ENCODE results near the gene SULT1A1. TPM values are rescaled to one million over a fixed set of nuclear protein-coding genes. Genes with fewer than 3 reads are reported as not detected.
A peak's percentile ranks its signal among the peaks of the same experiment; 100 is the strongest.
"Not testable (repeated sequence)": the region's sequence is repeated elsewhere in the genome, so short reads cannot be mapped to it uniquely, and the experiment has no call there.

The SULT1A1 gene
- total and polyA plus RNA-seq, 5 donors from 2014 or later, result 6.4 to 19.2 (median 9.4) TPM

- H3K4me1 Mint-ChIP-seq, result peaks cover 5 to 52% (median 18%) of the 10 kb centered on the region in 4 donors
- Histone ChIP-seq H3K27me3 (ENCODE audit: control insufficient read depth, insufficient read depth, low read length) (no peaks in the 10 kb centered on the region), H3K27ac (ENCODE audit: insufficient read depth, low read length, poor library complexity, severe bottlenecking) (no peak overlapping the region), H3K36me3 (ENCODE audit: control insufficient read depth, insufficient read depth, low read length) (peaks cover 11% of the 10 kb centered on the region), H3K4me3 (ENCODE audit: low read depth, low read length) (no peak overlapping the region), H3K9me3 (ENCODE audit: control insufficient read depth in 2 of 2, low read length in 2 of 2) (peaks cover 5% of the 10 kb centered on the region in 2 experiments), H3K4me1 (ENCODE audit: control insufficient read depth, insufficient read depth, low read length, poor library complexity, severe bottlenecking) (no peaks in the 10 kb centered on the region)
- no peak overlapping the region for H3K4me3 Mint-ChIP-seq
- peaks cover 25% of the 10 kb centered on the region for H3K36me3 Mint-ChIP-seq
- DNase-seq, result no peak
- ATAC-seq (ENCODE audit: low read depth in 2 of 2), result no peak
- peaks cover 0 to 10% (median 3%) of the 10 kb centered on the region in 7 donors for H3K9me3 Mint-ChIP-seq
- H3K27ac Mint-ChIP-seq, result peak overlapping the region in 1 of 3 donors; percentile 5
- H3K27me3 Mint-ChIP-seq, result no peaks in the 10 kb centered on the region
These were observed 40.8 kb downstream of the SULT1A1 start for GRCh38 chr16:28569021-28569420.

- H3K9me3 Mint-ChIP-seq, result peaks cover 0 to 10% (median 3%) of the 10 kb centered on the region in 7 donors
- H3K4me1 Mint-ChIP-seq, result peaks cover 5 to 48% (median 21%) of the 10 kb centered on the region in 4 donors
- H3K4me3 ChIP-seq (ENCODE audit: low read depth, low read length), result no peak overlapping the region
- no peaks in the 10 kb centered on the region for H3K4me1 ChIP-seq (ENCODE audit: control insufficient read depth, insufficient read depth, low read length, poor library complexity, severe bottlenecking)
- ATAC-seq (ENCODE audit: low read depth in 2 of 2) (no peak), DNase-seq (no peak)
- peaks cover 5% of the 10 kb centered on the region in 2 experiments for H3K9me3 ChIP-seq (ENCODE audit: control insufficient read depth in 2 of 2, low read length in 2 of 2)
- H3K36me3 ChIP-seq (ENCODE audit: control insufficient read depth, insufficient read depth, low read length), result peaks cover 11% of the 10 kb centered on the region
- H3K27ac ChIP-seq (ENCODE audit: insufficient read depth, low read length, poor library complexity, severe bottlenecking), result no peak overlapping the region
- H3K27me3 Mint-ChIP-seq, result no peaks in the 10 kb centered on the region
- H3K27me3 ChIP-seq (ENCODE audit: control insufficient read depth, insufficient read depth, low read length), result no peaks in the 10 kb centered on the region
- H3K4me3 Mint-ChIP-seq, result no peak overlapping the region
- peaks cover 32% of the 10 kb centered on the region for H3K36me3 Mint-ChIP-seq
- H3K27ac Mint-ChIP-seq, result peak overlapping the region in 2 of 3 donors; percentile 65 to 87
These were observed 42.6 kb downstream of the SULT1A1 start for GRCh38 chr16:28567292-28567691.

GRCh38 chr16:28566233-28566925, 43.5 kb downstream of the SULT1A1 start:
- Mint-ChIP-seq H3K36me3 (peaks cover 35% of the 10 kb centered on the region), H3K4me1 (peaks cover 5 to 53% (median 25%) of the 10 kb centered on the region in 4 donors), H3K9me3 (peaks cover 0 to 10% (median 3%) of the 10 kb centered on the region in 7 donors)
- H3K4me3 ChIP-seq (ENCODE audit: low read depth, low read length); H3K27ac ChIP-seq (ENCODE audit: insufficient read depth, low read length, poor library complexity, severe bottlenecking); H3K27me3 Mint-ChIP-seq; H3K27me3 ChIP-seq (ENCODE audit: control insufficient read depth, insufficient read depth, low read length); H3K27ac Mint-ChIP-seq; DNase-seq; H3K9me3 ChIP-seq (ENCODE audit: control insufficient read depth in 2 of 2, low read length in 2 of 2); H3K4me1 ChIP-seq (ENCODE audit: control insufficient read depth, insufficient read depth, low read length, poor library complexity, severe bottlenecking); H3K4me3 Mint-ChIP-seq; ATAC-seq (ENCODE audit: low read depth in 2 of 2): not testable (repeated sequence)
- peaks cover 11% of the 10 kb centered on the region for H3K36me3 ChIP-seq (ENCODE audit: control insufficient read depth, insufficient read depth, low read length)

GRCh38 chr16:28563218-28563617, 46.6 kb downstream of the SULT1A1 start:
- Mint-ChIP-seq H3K36me3 (peaks cover 47% of the 10 kb centered on the region), H3K4me1 (peaks cover 5 to 58% (median 33%) of the 10 kb centered on the region in 4 donors), H3K27ac (peak overlapping the region in 2 of 3 donors; percentile 12 to 60), H3K4me3 (no peak overlapping the region), H3K9me3 (peaks cover 0 to 10% (median 3%) of the 10 kb centered on the region in 7 donors), H3K27me3 (no peaks in the 10 kb centered on the region)
- DNase-seq, result no peak
- no peaks in the 10 kb centered on the region for H3K27me3 ChIP-seq (ENCODE audit: control insufficient read depth, insufficient read depth, low read length)
- peaks cover 5% of the 10 kb centered on the region in 2 experiments for H3K9me3 ChIP-seq (ENCODE audit: control insufficient read depth in 2 of 2, low read length in 2 of 2)
- H3K4me3 ChIP-seq (ENCODE audit: low read depth, low read length), result no peak overlapping the region
- ATAC-seq (ENCODE audit: low read depth in 2 of 2), result no peak
- peaks cover 16% of the 10 kb centered on the region for H3K36me3 ChIP-seq (ENCODE audit: control insufficient read depth, insufficient read depth, low read length)
- no peak overlapping the region for H3K27ac ChIP-seq (ENCODE audit: insufficient read depth, low read length, poor library complexity, severe bottlenecking)
- H3K4me1 ChIP-seq (ENCODE audit: control insufficient read depth, insufficient read depth, low read length, poor library complexity, severe bottlenecking), result peaks cover 4% of the 10 kb centered on the region

GRCh38 chr16:28562199-28562598, 47.6 kb downstream of the SULT1A1 start:
- H3K4me3 Mint-ChIP-seq, result no peak overlapping the region

GRCh38 chr16:28561557-28562187, 48.2 kb downstream of the SULT1A1 start:
- no peak for DNase-seq
- H3K27me3 Mint-ChIP-seq, result no peaks in the 10 kb centered on the region
- peaks cover 0 to 6% (median 3%) of the 10 kb centered on the region in 7 donors for H3K9me3 Mint-ChIP-seq
- peak overlapping the region in 2 of 3 donors; percentile 32 to 51 for H3K27ac Mint-ChIP-seq
- ATAC-seq (ENCODE audit: low read depth in 2 of 2), result no peak
- Histone ChIP-seq H3K4me1 (ENCODE audit: control insufficient read depth, insufficient read depth, low read length, poor library complexity, severe bottlenecking) (peaks cover 4% of the 10 kb centered on the region), H3K4me3 (ENCODE audit: low read depth, low read length) (no peak overlapping the region), H3K9me3 (ENCODE audit: control insufficient read depth in 2 of 2, low read length in 2 of 2) (no peaks in the 10 kb centered on the region), H3K27ac (ENCODE audit: insufficient read depth, low read length, poor library complexity, severe bottlenecking) (no peak overlapping the region), H3K36me3 (ENCODE audit: control insufficient read depth, insufficient read depth, low read length) (peaks cover 19% of the 10 kb centered on the region), H3K27me3 (ENCODE audit: control insufficient read depth, insufficient read depth, low read length) (no peaks in the 10 kb centered on the region)
- H3K36me3 Mint-ChIP-seq, result peaks cover 43% of the 10 kb centered on the region
- peak overlapping the region in 2 of 4 donors; percentile 9 to 59 for H3K4me3 Mint-ChIP-seq
- peaks cover 5 to 62% (median 36%) of the 10 kb centered on the region in 4 donors for H3K4me1 Mint-ChIP-seq

More at GRCh38 chr16:28562199-28562598, 47.6 kb downstream of the SULT1A1 start:
- Histone ChIP-seq H3K4me1 (ENCODE audit: control insufficient read depth, insufficient read depth, low read length, poor library complexity, severe bottlenecking) (peaks cover 4% of the 10 kb centered on the region), H3K27me3 (ENCODE audit: control insufficient read depth, insufficient read depth, low read length) (no peaks in the 10 kb centered on the region), H3K9me3 (ENCODE audit: control insufficient read depth in 2 of 2, low read length in 2 of 2) (peaks cover 2 to 3% of the 10 kb centered on the region in 2 experiments), H3K27ac (ENCODE audit: insufficient read depth, low read length, poor library complexity, severe bottlenecking) (no peak overlapping the region), H3K36me3 (ENCODE audit: control insufficient read depth, insufficient read depth, low read length) (peaks cover 19% of the 10 kb centered on the region), H3K4me3 (ENCODE audit: low read depth, low read length) (no peak overlapping the region)
- H3K9me3 Mint-ChIP-seq, result peaks cover 0 to 6% (median 3%) of the 10 kb centered on the region in 7 donors
- DNase-seq (no peak), ATAC-seq (ENCODE audit: low read depth in 2 of 2) (no peak)
- peak overlapping the region in 2 of 3 donors; percentile 8 to 32 for H3K27ac Mint-ChIP-seq
- H3K4me1 Mint-ChIP-seq, result peaks cover 5 to 57% (median 32%) of the 10 kb centered on the region in 4 donors
- H3K36me3 Mint-ChIP-seq, result peaks cover 45% of the 10 kb centered on the region
- H3K27me3 Mint-ChIP-seq, result no peaks in the 10 kb centered on the region

- Histone ChIP-seq H3K4me1 (ENCODE audit: control insufficient read depth, insufficient read depth, low read length, poor library complexity, severe bottlenecking) (peaks cover 23% of the 10 kb centered on the region), H3K36me3 (ENCODE audit: control insufficient read depth, insufficient read depth, low read length) (peaks cover 16% of the 10 kb centered on the region), H3K4me3 (ENCODE audit: low read depth, low read length) (no peak overlapping the region), H3K9me3 (ENCODE audit: control insufficient read depth in 2 of 2, low read length in 2 of 2) (no peaks in the 10 kb centered on the region), H3K27me3 (ENCODE audit: control insufficient read depth, insufficient read depth, low read length) (no peaks in the 10 kb centered on the region), H3K27ac (ENCODE audit: insufficient read depth, low read length, poor library complexity, severe bottlenecking) (no peak overlapping the region)
- no peaks in the 10 kb centered on the region for H3K27me3 Mint-ChIP-seq
- no peak for DNase-seq
- H3K9me3 Mint-ChIP-seq, result peaks cover 0 to 2% (median 0%) of the 10 kb centered on the region in 7 donors
- H3K36me3 Mint-ChIP-seq, result peaks cover 27% of the 10 kb centered on the region
- no peak overlapping the region for H3K27ac Mint-ChIP-seq
- no peak for ATAC-seq (ENCODE audit: low read depth in 2 of 2)
- H3K4me1 Mint-ChIP-seq, result peaks cover 22 to 72% (median 46%) of the 10 kb centered on the region in 4 donors
- peak overlapping the region in 1 of 4 donors; percentile 19 for H3K4me3 Mint-ChIP-seq
These were observed 51.4 kb downstream of the SULT1A1 start for GRCh38 chr16:28558456-28558855.
